Ureter (tissue), 1 donor: ENCODE data around the gene FKBP1C. TPM values are rescaled to one million over a fixed set of nuclear protein-coding genes. Genes with fewer than 3 reads are reported as not detected.

Experiments used
- total RNA-seq: library from RNA; stranded (reverse); gene quantifications from one replicate; pipeline ENCODE4 v1.2.4, GENCODE V29; 2023
- donor health status: DM: yes; HTN: yes; CAD: no.

The FKBP1C gene
- total RNA-seq, 1 donor from 2014 or later = not detected

Other genes starting within 250 kb of the FKBP1C start
- gene LGSN, start 108.5 kb downstream of the FKBP1C start, total RNA-seq = not detected